GM04504 (cell line): ENCODE results near the gene TTLL12.
"Not testable (repeated sequence)": the region's sequence is repeated elsewhere in the genome, so short reads cannot be mapped to it uniquely, and the experiment has no call there.

Source experiments
- DNase-seq: peaks from one replicate; pipeline ENCODE4 v3.0.0-alpha.2; 2012; ENCODE audit warnings: low read depth

Gene TTLL12

GRCh38 chr22:43153899-43154298 lies 33.0 kb downstream of the TTLL12 start:
- no peak for DNase-seq

GRCh38 chr22:43152357-43153071 lies 34.4 kb downstream of the TTLL12 start:
- peak; percentile 27 for DNase-seq

GRCh38 chr22:43152003-43152356 lies 35.0 kb downstream of the TTLL12 start:
- DNase-seq, result no peak

- DNase-seq, result peak; percentile 30
These were observed 35.5 kb downstream of the TTLL12 start, which contains the start of gene TSPO for GRCh38 chr22:43151251-43152002. TSS of gene TSPO (plus strand) at chr22:43151559. CDS start at chr22:43159239, 7,680 bp downstream.

GRCh38 chr22:43150731-43151206 lies 36.2 kb downstream of the TTLL12 start:
- DNase-seq, result no peak

GRCh38 chr22:43148581-43148980 lies 38.4 kb downstream of the TTLL12 start:
- DNase-seq, result no peak

- DNase-seq, result no peak
These were observed 39.1 kb downstream of the TTLL12 start for GRCh38 chr22:43147821-43148220.

- DNase-seq, result not testable (repeated sequence)
These were observed 40.6 kb downstream of the TTLL12 start for GRCh38 chr22:43146332-43146731.

GRCh38 chr22:43145371-43145770 lies 41.6 kb downstream of the TTLL12 start:
- not testable (repeated sequence) for DNase-seq

GRCh38 chr22:43144949-43145348 lies 42.0 kb downstream of the TTLL12 start:
- DNase-seq, result no peak

- DNase-seq, result peak; percentile 35
These were observed 43.9 kb downstream of the TTLL12 start, which contains the start of gene MCAT for GRCh38 chr22:43142880-43143562. TSS of gene MCAT (minus strand) at chr22:43143398. CDS start at chr22:43143348, 50 bp downstream.

GRCh38 chr22:43136801-43137200 lies 50.1 kb downstream of the TTLL12 start:
- DNase-seq, result no peak

GRCh38 chr22:43136255-43136654 lies 50.7 kb downstream of the TTLL12 start:
- DNase-seq, result no peak

- DNase-seq, result no peak
These were observed 51.4 kb downstream of the TTLL12 start for GRCh38 chr22:43135565-43135964.

GRCh38 chr22:43134553-43134952 lies 52.4 kb downstream of the TTLL12 start:
- DNase-seq, result no peak

- DNase-seq, result no peak
These were observed 53.5 kb downstream of the TTLL12 start for GRCh38 chr22:43133401-43133800.

GRCh38 chr22:43131773-43132501 lies 55.0 kb downstream of the TTLL12 start:
- DNase-seq, result no peak

GRCh38 chr22:43129426-43130425 lies 57.2 kb downstream of the TTLL12 start:
- DNase-seq, result no peak

GRCh38 chr22:43128928-43129424 lies 58.0 kb downstream of the TTLL12 start:
- no peak for DNase-seq

GRCh38 chr22:43128116-43128515 lies 58.8 kb downstream of the TTLL12 start:
- DNase-seq, result no peak
